H1 (cell line): ENCODE measurements around the gene ZNF281. TPM values are rescaled to one million over a fixed set of nuclear protein-coding genes. Genes with fewer than 3 reads are reported as not detected.

Experiments used
- HDAC2 ChIP-seq, 2 experiments: fragments of 300-600 bp in 1 of 2; sonication (generic) in 1 of 2; IDR thresholded peaks; 2 replicates each; pipeline ENCODE4 v1.6.1; 2011 to 2012; ENCODE audit warnings: low read depth in 2 of 2, low read length in 2 of 2, mild to moderate bottlenecking in 2 of 2, moderate library complexity in 2 of 2, borderline replicate concordance in 1 of 2, inconsistent platforms in 1 of 2
- polyA plus RNA-seq, 7 experiments: library from polyadenylated mRNA; depleted of rRNA in 3 of 7; stranded (reverse) in 5 of 7; unstranded in 2 of 7; fragments of >200 nt in 5 of 7; fragments of 200-250 nt in 2 of 7; gene quantifications; 1 replicate in 5 of 7; 2 replicates in 1 of 7; 4 replicates in 1 of 7; pipeline versions ENCODE4 v1.2.1 to v1.2.3, GENCODE V29; 2011 to 2013; ENCODE audit warnings: missing spikeins in 2 of 7, mixed read lengths in 2 of 7
- total RNA-seq: library from RNA; stranded (reverse); fragmentation: NEBNext Ultra II Directional; extraction: Animal tissue kit (Norgen Biotek cat#: 25700); gene quantifications from 2 replicates; pipeline ENCODE4 v1.2.1, GENCODE V29; 2021

ZNF281 gene
- total and polyA plus RNA-seq, 2 of the 8 experiments (the other 6 are each of a cell fraction or from before 2014, with no cell fraction given) = 19.5 to 61.4 TPM

GRCh38 chr1:200391747-200392146 is 18.1 kb downstream of the ZNF281 start (continued):
- no peak for TF ChIP-seq HDAC2 (IDR thresholded peaks at IDR 0.05; ENCODE audit: borderline replicate concordance in 1 of 2, low read depth in 2 of 2, low read length in 2 of 2)
